Small intestine (tissue), 7 donors: ENCODE results near the gene ALDH8A1. TPM values are rescaled to one million over a fixed set of nuclear protein-coding genes. Genes with fewer than 3 reads are reported as not detected.
"Not testable (repeated sequence)": the region's sequence is repeated elsewhere in the genome, so short reads cannot be mapped to it uniquely, and the experiment has no call there.

ENCODE experiments used
- DNase-seq, 2 donors: peaks; one replicate each; pipeline versions ENCODE4 v3.0.0 to v3.0.0-alpha.2; 2013
- FAIRE-seq: peaks from 2 replicates; lab custom pipeline; 2012; peaks lifted over from hg19 to GRCh38; lab: Jason Lieb, UNC
- H3K27ac ChIP-seq, 3 donors: one replicate each; pipeline ENCODE4 v1.5.1; 2013; ENCODE audit warnings: low read length in 2 of 3, mild to moderate bottlenecking in 2 of 3, control low read depth in 1 of 3, inconsistent platforms in 1 of 3, low read depth in 1 of 3, moderate library complexity in 1 of 3
- H3K27me3 ChIP-seq, 3 donors: one replicate each; pipeline ENCODE4 v1.6.1; 2013; ENCODE audit warnings: low read length in 3 of 3, inconsistent platforms in 1 of 3; ENCODE audit not compliant: control insufficient read depth in 3 of 3, insufficient read depth in 3 of 3
- H3K36me3 ChIP-seq, 3 donors: one replicate each; pipeline ENCODE4 v1.6.1; 2013; ENCODE audit warnings: low read length in 3 of 3, inconsistent platforms in 1 of 3, low read depth in 1 of 3, mild to moderate bottlenecking in 1 of 3, moderate library complexity in 1 of 3; ENCODE audit not compliant: control insufficient read depth in 3 of 3, insufficient read depth in 2 of 3
- H3K4me1 ChIP-seq, 3 donors: one replicate each; pipeline ENCODE4 v1.6.1; 2013; ENCODE audit warnings: low read length in 2 of 3, inconsistent platforms in 1 of 3, low read depth in 1 of 3, mild to moderate bottlenecking in 1 of 3, moderate library complexity in 1 of 3; ENCODE audit not compliant: control insufficient read depth in 3 of 3, insufficient read depth in 2 of 3
- H3K4me3 ChIP-seq, 3 donors: one replicate each; pipeline ENCODE4 v1.5.1; 2013; ENCODE audit warnings: low read length in 3 of 3, control low read depth in 1 of 3, inconsistent platforms in 1 of 3, low read depth in 1 of 3, mild to moderate bottlenecking in 1 of 3, moderate library complexity in 1 of 3
- H3K9me3 ChIP-seq, 2 donors: one replicate each; pipeline ENCODE4 v1.6.1; 2013; ENCODE audit warnings: low read depth in 1 of 2, low read length in 1 of 2; ENCODE audit not compliant: control insufficient read depth in 2 of 2, insufficient read depth in 1 of 2
- WGBS, 3 donors: extraction: QIAGEN DNeasy Blood & Tissue Kit; methylation state at CpG; one replicate each; pipeline ENCODE4 v1.1.7; 2013; 5-methylcytosine and 5-hydroxymethylcytosine counted together
- polyA plus RNA-seq, 4 donors: library from polyadenylated mRNA; stranded (reverse) in 3 of 4; unstranded in 1 of 4; fragments of 200-250 nt in 3 of 4; fragments of 120-200 nt in 1 of 4; gene quantifications; one replicate each; pipeline versions ENCODE4 v1.2.1 to v1.2.3, GENCODE V29; 2013
- donor health status: healthy with polysubstance abuse.
- donor health status: control.
- donor health status: control.
- donor health status: Bipolar disorder and iron deficiency.
- donor health status: healthy.

The ALDH8A1 gene
- polyA plus RNA-seq, 4 donors, result 0.15 to 1.1 (median 0.21) TPM

GRCh38 chr6:134918418-134918961 is 31.4 kb downstream of the ALDH8A1 start:
- Histone ChIP-seq H3K9me3 (no peaks in the 10 kb centered on the region), H3K4me3 (no peak overlapping the region), H3K27me3 (no peaks in the 10 kb centered on the region), H3K36me3 (no peaks in the 10 kb centered on the region), H3K27ac (no peak overlapping the region), H3K4me1 (no peaks in the 10 kb centered on the region)
- DNase-seq, result no peak
- WGBS, 3 donors, result 93 to 95% (median 94%) methylated on average over 17 of the region's 17 CpGs
- no peak for FAIRE-seq

GRCh38 chr6:134911547-134911946 is 38.4 kb downstream of the ALDH8A1 start:
- FAIRE-seq, result no peak
- 80 to 91% (median 83%) methylated on average over 1 of the region's 1 CpG for WGBS, 3 donors
- DNase-seq, result no peak
- Histone ChIP-seq H3K4me3 (no peak overlapping the region), H3K27me3 (no peaks in the 10 kb centered on the region), H3K36me3 (no peaks in the 10 kb centered on the region), H3K27ac (no peak overlapping the region), H3K4me1 (no peaks in the 10 kb centered on the region), H3K9me3 (no peaks in the 10 kb centered on the region)

- Histone ChIP-seq H3K27ac (no peak overlapping the region), H3K36me3 (no peaks in the 10 kb centered on the region), H3K9me3 (no peaks in the 10 kb centered on the region), H3K4me1 (no peaks in the 10 kb centered on the region), H3K4me3 (no peak overlapping the region), H3K27me3 (no peaks in the 10 kb centered on the region)
- DNase-seq (no peak), FAIRE-seq (no peak)
- WGBS, 3 donors, result 80 to 85% (median 85%) methylated on average over 1 of the region's 1 CpG
These were observed 39.3 kb downstream of the ALDH8A1 start for GRCh38 chr6:134910593-134910935.

- Histone ChIP-seq H3K27ac (no peak overlapping the region), H3K9me3 (no peaks in the 10 kb centered on the region), H3K4me1 (no peaks in the 10 kb centered on the region), H3K36me3 (no peaks in the 10 kb centered on the region), H3K27me3 (no peaks in the 10 kb centered on the region), H3K4me3 (no peak overlapping the region)
- WGBS, 3 donors, result 68% methylated on average over 11 of the region's 11 CpGs
- FAIRE-seq (no peak), DNase-seq (no peak)
These were observed 40.0 kb downstream of the ALDH8A1 start for GRCh38 chr6:134909701-134910592.

GRCh38 chr6:134908906-134909516 is 40.9 kb downstream of the ALDH8A1 start:
- Histone ChIP-seq H3K4me1 (no peaks in the 10 kb centered on the region), H3K27me3 (no peaks in the 10 kb centered on the region), H3K4me3 (no peak overlapping the region), H3K36me3 (no peaks in the 10 kb centered on the region), H3K27ac (peak overlapping the region in 1 of 3 donors; percentile 73), H3K9me3 (no peaks in the 10 kb centered on the region)
- no peak for FAIRE-seq
- no peak for DNase-seq
- WGBS, 3 donors, result 65 to 84% (median 75%) methylated on average over 12 of the region's 12 CpGs

GRCh38 chr6:134904731-134905130 is 45.2 kb downstream of the ALDH8A1 start:
- not testable (repeated sequence) for H3K9me3 ChIP-seq, H3K4me1 ChIP-seq, H3K27me3 ChIP-seq, H3K4me3 ChIP-seq, H3K36me3 ChIP-seq, FAIRE-seq, H3K27ac ChIP-seq, DNase-seq
- 96 to 99% (median 97%) methylated on average over 15 to 42 of the region's 42 CpGs for WGBS, 3 donors

- Histone ChIP-seq H3K4me3 (no peak overlapping the region), H3K4me1 (no peaks in the 10 kb centered on the region), H3K27me3 (no peaks in the 10 kb centered on the region), H3K9me3 (no peaks in the 10 kb centered on the region), H3K36me3 (no peaks in the 10 kb centered on the region), H3K27ac (no peak overlapping the region)
- FAIRE-seq, result no peak
- no peak for DNase-seq
- 79 to 91% (median 86%) methylated on average over 9 of the region's 9 CpGs for WGBS, 3 donors
These were observed 46.5 kb downstream of the ALDH8A1 start for GRCh38 chr6:134903448-134903847.

- no peak overlapping the region for H3K4me3 ChIP-seq
- FAIRE-seq, result no peak
- H3K27me3 ChIP-seq, result no peaks in the 10 kb centered on the region
- H3K36me3 ChIP-seq, result no peaks in the 10 kb centered on the region
- no peak overlapping the region for H3K27ac ChIP-seq
- H3K4me1 ChIP-seq, result no peaks in the 10 kb centered on the region
- 69 to 82% (median 79%) methylated on average over 3 of the region's 3 CpGs for WGBS, 3 donors
- no peaks in the 10 kb centered on the region for H3K9me3 ChIP-seq
- no peak for DNase-seq
These were observed 47.0 kb downstream of the ALDH8A1 start for GRCh38 chr6:134902936-134903335.
